ENCODE results near the gene DYNC1H1.

DNA sequence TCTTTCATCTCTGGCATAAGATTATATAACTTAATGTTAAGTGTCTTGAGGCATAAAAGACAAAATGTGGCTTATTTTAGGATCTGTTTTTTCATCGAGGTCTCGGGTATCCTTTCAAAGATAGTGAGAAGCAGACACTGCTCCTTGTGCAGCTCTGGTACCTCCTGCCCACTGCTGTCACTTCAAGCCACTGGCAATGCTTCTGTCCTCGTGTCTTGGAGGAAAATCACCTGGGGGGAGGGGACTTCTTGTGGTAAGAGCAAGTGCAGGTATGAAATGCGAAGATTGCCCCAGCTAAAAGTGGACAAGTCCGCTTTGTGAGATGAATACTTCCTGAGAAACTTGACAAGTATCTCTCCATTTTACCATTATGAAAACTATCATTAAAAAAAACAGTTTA is 37.8 kb upstream of the DYNC1H1 start:
- TF ChIP-seq GATA2 (IDR thresholded peaks at IDR 0.05; ENCODE audit: low read depth, low read length) (no peak), GATA3 (IDR thresholded peaks at IDR 0.05; ENCODE audit: low read depth, low read length) (no peak)

All from SH-SY5Y (cell line).